ENCODE measurements around the gene FAM53B.

FAM53B gene

GRCh38 chr10:124644236-124644635 is 99.9 kb downstream of the FAM53B start:
- DNase-seq = no peak

DNA sequence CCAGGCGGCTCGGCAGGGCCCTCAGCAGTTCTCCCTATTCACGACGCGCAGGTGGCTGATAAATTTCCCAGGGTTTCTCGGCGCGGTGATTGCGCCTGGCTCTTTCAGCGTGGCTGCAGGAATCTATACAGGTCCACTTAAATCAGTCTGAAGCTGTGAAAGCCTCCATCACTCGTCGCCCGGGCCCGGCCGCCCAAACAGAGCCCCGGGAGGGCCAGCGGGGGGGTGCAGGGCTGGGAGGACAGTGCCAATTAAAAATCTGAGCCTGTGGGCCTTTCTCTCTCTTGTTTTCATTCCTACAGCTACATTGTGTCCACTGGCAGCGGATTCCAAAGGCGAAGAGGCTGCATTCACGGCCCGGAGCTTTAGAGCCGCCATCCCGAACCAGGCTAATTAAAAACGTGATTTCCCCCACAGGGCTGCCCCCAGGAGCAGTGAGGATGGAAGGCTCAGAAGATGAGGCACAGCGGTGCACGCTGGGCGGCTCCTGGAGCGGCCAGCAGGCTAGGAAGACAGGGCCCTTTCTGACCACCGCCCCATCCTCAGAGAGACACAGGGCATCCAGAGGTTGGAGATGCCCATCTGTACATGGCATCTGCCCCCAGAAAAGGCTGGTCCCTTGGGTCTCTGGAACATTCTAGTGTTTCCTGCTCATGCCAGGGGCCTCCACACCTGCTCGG is 100.7 kb downstream of the FAM53B start:
- DNase-seq = no peak

DNA sequence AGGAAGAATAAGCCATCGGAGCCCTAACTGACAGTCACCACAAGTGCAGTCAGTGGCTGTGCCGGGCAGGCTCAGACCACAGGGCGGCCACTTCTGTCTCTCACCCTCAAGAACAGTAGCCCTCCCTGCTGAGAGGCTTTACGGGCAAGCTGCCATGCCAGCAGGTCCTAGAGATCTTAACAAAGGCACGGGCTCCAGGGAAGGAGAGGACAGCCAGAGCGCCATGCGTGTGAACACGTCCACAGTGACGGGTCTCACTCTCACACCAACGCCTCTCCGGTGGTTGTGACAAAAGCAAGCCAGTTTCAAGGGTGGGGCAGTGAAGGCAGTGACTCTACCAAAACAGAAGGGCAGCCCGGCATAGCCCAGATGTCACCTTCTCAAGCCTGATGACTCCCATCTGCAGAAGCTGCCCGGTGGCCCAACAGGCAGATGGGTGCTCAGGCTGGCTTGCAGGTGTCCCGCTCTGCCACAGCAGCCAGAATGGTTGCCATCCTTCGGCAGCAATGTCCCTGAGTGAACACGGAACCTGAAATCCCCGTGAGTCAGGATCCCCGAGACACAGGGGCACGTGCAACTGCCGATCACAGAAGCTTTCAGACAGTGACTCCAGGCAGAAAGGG is 102.0 kb downstream of the FAM53B start:
- DNase-seq = no peak

DNA sequence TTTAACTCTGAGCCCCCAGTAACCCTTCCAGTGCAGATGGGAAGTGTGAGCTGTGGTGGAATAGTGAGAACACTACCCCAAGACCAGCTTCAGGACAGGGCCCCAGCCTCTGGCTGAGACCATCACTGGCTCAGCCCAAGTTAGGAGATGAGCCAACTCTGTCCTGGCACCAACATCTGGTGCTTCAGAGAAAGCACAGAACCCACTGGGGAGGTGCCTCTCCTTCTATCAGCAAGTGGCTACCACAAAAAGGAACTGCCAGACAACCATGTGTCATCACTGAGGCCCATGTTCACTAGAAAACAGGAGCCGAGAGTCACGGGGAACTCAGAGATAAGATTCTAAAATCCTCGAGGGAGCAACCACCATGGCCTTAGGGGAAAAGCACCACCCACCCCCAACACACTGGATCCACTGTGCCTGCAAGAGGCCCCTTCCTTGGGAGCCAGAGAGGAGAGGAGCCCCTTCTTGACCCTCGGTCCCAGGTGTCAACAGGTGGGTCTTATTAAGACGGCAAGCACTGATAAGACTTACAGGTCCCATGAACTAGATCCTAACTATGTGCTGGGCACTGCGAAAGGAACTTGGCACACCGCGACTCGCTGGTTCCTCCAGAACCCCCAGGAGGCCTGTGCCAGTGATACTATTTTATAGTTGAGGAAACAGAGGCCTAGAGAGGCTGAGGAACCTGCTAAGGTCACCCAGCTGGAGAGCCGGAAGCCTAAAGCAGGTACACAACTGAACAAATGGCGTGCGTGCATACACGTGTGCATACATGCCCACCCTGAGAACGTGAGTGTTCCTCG is 102.7 kb downstream of the FAM53B start:
- no peak for DNase-seq

- DNase-seq = no peak
Observed at GRCh38 chr10:124640538-124641231, 103.5 kb downstream of the FAM53B start.

- no peak for DNase-seq
Observed at GRCh38 chr10:124640056-124640455, 104.1 kb downstream of the FAM53B start.

DNA sequence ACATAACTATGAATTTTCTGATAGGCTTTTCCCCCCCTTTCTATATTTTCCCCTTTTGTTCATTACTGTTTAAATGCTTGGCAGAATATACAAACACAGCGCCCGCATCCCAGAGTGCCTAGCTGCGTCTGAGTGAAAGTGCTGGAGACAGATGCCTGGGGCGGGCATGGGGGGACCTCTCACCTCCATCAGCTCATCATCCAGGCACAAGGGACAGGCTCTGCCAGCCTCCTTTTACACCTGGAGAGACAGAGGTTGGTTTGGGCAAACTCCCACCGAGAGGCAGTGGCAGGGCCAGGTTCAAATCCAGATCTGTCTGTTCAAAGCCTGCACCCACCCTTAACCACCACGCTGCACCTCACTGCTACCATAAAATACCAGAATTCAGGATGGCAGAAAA is 104.5 kb downstream of the FAM53B start:
- no peak for DNase-seq

DNA sequence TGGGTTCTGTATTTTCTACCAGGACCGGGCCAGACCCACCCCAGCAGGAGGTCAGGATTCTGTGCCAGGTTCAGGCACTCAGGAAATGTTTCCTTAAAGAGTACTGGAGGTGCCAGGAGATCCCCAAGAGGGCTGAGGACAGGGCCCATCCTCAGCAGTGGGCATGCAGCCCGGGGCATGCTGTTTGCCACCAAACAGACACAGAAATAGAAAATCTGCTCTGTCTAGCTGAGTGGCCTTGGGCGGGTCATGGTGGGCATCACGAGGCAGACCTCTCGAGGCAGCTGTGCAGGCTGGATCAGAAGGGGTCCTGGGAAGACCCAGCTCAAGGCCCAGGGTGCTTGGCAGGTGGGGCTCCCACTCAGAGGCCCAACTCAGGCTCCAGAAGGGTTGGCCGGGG is 105.0 kb downstream of the FAM53B start:
- no peak for DNase-seq

- no peak for DNase-seq
Observed at GRCh38 chr10:124637746-124638145, 106.4 kb downstream of the FAM53B start.

- no peak for DNase-seq
Observed at GRCh38 chr10:124637091-124637700, 107.0 kb downstream of the FAM53B start.

DNA sequence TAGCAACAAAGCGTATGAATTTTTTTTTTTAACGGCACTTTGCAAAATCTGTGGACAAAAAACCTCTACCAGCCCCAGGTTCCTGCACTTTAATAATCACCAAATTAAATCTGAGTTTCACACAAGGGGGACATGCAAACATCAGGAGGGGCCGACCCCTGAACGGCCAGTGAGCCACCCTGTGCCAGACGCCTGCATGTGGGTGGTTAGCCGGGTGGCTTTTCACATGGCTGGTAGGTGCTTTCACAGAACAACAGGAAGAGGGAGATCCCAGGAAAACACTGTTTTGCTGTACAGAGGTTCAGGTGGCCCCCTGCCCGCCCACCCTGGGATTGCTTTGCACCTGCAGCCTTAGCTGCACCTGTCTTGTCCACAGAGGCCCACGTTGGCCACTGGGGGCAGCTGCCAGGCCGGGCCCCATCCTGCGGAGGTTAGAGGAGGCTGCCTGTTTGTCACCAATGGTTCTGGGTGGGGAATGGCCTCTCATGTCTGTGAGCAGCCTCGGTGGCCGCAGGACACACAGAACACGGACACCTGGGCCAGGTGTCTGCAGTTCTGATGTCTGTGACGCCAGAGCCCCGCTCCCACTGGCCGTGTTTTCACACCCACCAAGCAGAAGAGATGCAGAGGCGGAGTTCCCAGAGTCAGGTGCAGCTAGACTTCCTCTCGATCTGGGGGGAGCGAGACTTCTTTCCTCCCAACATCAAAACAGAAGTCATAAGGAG is 107.7 kb downstream of the FAM53B start:
- no peak for DNase-seq

GRCh38 chr10:124632566-124632965 is 111.6 kb downstream of the FAM53B start:
- no peak for DNase-seq

DNA sequence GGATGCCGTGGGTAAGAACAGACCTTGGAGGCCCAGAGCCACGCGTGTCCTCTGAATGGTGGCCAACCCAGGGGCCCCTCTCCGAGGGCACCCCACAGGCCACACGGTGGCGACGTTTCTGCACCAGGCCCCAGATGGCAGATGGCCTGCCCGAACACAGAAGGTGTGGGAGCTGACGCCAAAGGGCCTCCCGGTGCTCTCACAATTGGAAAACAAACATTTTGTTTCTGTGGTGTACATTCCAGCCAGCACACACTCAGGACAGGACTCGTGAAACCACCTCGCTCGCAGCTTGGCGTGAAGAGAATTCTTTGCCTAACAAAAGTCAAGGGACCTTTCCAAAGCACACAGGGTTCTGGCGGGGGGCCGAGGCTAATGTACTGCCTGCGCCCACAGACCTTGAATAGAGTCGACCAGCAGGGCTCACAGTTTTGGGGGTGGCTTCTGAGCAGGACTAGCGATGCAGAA is 112.1 kb downstream of the FAM53B start:
- DNase-seq = no peak

GRCh38 chr10:124630551-124630950 is 113.6 kb downstream of the FAM53B start:
- no peak for DNase-seq

DNA sequence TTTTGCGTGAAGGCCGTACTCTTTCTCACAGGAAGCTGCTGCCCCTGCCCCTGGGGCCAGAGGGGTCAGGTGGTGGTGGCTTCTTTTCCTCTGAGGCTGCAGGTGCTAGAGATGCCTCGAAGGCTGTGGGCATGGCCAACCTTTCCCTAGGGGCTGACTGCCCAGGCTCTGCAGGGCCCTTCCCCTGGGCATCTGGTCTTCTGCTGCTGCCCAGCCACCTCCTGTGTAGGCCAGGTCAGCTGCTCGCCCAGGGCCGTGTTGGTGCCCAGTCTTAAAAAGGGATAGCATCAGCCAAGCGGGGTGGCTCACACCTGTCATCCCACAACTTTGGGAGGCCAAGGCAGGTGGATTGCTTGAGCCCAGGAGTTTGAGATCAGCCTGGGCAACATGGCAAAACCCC is 114.3 kb downstream of the FAM53B start:
- DNase-seq = no peak

DNA sequence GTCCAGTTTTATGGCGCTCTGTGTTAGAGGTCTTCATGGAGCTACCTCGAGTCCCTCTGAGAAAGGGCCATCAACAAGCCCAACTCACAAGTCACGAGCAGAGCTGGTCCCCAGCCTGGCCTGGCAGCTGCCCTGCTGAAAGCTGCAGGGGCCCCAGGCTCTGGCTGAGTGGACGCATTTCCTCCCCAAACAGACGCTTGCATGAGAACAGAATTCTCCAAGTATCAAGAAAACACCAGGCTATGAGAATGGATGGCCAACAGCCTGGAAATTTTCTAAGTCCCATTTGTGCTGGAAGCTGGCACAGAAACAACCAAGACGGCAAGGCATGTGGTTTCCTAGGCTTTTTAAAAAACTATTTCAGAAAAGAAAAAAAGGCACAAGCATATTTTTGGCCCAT is 114.8 kb downstream of the FAM53B start:
- DNase-seq = no peak

GRCh38 chr10:124628676-124629021 is 115.5 kb downstream of the FAM53B start:
- DNase-seq = no peak

DNA sequence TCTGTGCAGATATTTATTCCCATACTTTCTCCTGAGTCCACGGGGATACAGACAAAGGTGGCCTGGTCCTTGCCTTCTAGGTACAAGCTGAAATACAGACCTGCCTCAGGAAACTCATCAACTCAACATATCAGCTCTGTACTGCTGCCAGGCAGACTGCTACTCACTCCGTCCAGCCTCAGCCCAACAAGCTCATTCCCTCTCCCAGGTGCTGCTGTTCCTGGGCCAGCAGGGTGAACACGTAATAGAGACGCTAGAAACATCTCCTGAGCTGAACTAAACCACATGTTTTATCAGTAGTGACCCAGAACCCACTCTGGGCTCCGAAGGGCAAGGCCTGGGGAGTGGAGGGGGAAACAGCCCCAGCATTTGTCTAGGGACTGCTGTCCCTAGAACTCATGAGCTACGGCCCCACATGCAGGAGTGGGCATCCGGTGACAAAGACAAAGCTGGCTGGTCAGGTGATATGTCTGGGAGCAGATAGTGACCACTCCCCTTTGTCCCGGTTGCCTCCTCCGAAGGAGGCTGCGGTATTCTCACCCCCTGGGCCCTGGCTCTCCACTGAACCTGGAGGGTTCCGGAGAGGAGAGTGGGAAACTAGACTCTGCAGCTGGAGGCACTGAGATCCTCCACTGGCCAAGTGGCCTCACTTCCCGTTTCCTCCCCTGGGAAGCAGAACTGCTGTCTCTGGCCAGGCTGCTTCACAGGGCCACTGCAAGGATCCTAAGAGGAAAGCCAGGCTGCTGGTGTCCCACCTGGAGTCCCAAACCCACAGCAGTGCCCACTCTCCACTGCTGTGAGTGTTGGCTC is 116.1 kb downstream of the FAM53B start:
- no peak for DNase-seq

DNA sequence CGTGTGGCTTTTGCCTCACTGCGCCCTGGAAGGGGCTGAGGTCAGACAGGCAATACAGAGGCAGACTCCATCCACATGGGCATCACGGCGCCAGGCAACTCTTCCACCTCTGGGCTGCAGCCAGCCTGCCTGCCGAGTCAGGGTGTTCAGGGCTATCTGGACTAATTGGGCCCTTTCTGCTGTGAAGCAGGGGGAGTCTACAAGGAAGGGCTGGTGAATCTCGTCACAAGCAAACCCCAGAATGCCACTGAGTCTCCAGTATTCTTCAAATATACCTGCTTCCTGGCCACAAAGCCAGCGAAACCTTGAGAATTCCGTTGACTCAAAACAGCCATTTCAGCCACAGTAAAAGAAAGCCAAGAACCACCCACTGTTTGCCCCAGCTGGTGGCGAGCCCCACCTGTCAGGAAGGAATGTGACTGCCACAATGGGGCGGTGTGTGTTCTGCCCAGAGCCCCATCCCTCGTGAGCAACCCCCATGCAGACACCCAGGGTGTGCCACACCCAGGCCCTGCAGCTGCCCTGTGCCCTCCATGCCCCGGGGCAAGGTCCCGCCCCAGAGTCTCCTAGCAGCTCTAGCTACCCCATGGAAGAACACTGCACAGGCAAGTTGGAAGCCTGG is 117.3 kb downstream of the FAM53B start:
- no peak for DNase-seq

- DNase-seq = no peak
Observed at GRCh38 chr10:124625831-124626238, 118.3 kb downstream of the FAM53B start.

DNA sequence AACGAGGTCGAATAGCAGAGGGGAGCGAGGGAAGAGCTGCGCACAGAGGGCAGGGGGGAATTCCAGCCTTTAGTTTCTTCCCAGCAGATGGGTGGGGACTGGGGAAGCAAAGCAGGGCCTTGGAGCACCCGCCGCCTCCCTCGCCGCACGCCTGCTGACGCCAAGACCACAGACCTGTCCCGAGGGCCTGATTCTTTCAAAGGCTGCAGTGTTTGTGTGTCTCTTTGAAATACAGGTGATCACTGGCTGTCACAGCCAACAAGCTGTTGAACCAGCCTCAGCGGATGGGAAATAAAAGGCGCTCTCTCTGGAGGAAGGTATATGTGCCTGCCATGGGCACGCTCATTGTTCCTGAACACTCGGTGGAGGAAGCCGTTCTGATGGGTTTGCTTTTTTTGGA is 119.3 kb downstream of the FAM53B start:
- peak; percentile 59 for DNase-seq

Measured in NCI-H526 treated with DMSO at 0.1 percent for 48 hours (cell line).